ENCODE results near the gene LRMDA. TPM values are rescaled to one million over a fixed set of nuclear protein-coding genes. Genes with fewer than 3 reads are reported as not detected.

LRMDA gene
- total and polyA plus RNA-seq, 10 of the 15 experiments (the other 5 are each of a cell fraction or from before 2014, with no cell fraction given), result 0.07 to 0.54 (median 0.29) TPM; not detected in 4

DNA sequence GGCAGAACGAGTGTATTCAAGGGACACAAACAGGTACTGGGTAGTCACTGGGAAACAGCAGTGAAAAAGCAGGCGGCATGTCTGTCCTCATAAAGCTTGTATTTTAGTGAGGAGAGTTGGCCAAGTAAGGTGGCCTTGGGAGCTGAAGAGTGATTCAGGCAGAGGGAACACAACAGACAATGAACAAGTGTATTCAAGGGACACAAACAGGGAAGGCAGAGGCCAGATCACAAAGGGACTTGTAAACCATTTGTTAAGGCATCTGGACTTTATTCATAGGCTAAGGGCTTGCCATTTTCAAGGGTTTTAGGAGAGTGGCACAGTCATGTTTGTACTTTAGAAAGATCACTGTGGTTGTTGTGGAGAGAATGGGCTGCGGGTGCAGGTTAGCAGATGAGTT lies 49.0 kb downstream of the LRMDA start (continued):
- no peak for TF ChIP-seq RCOR1 (conservative IDR thresholded peaks at IDR 0.05; ENCODE audit: low read depth, low read length)
- no peak for TF ChIP-seq ESRRA (IDR thresholded peaks at IDR 0.05; ENCODE audit: low read length)
- TF ChIP-seq, protein P1, sequence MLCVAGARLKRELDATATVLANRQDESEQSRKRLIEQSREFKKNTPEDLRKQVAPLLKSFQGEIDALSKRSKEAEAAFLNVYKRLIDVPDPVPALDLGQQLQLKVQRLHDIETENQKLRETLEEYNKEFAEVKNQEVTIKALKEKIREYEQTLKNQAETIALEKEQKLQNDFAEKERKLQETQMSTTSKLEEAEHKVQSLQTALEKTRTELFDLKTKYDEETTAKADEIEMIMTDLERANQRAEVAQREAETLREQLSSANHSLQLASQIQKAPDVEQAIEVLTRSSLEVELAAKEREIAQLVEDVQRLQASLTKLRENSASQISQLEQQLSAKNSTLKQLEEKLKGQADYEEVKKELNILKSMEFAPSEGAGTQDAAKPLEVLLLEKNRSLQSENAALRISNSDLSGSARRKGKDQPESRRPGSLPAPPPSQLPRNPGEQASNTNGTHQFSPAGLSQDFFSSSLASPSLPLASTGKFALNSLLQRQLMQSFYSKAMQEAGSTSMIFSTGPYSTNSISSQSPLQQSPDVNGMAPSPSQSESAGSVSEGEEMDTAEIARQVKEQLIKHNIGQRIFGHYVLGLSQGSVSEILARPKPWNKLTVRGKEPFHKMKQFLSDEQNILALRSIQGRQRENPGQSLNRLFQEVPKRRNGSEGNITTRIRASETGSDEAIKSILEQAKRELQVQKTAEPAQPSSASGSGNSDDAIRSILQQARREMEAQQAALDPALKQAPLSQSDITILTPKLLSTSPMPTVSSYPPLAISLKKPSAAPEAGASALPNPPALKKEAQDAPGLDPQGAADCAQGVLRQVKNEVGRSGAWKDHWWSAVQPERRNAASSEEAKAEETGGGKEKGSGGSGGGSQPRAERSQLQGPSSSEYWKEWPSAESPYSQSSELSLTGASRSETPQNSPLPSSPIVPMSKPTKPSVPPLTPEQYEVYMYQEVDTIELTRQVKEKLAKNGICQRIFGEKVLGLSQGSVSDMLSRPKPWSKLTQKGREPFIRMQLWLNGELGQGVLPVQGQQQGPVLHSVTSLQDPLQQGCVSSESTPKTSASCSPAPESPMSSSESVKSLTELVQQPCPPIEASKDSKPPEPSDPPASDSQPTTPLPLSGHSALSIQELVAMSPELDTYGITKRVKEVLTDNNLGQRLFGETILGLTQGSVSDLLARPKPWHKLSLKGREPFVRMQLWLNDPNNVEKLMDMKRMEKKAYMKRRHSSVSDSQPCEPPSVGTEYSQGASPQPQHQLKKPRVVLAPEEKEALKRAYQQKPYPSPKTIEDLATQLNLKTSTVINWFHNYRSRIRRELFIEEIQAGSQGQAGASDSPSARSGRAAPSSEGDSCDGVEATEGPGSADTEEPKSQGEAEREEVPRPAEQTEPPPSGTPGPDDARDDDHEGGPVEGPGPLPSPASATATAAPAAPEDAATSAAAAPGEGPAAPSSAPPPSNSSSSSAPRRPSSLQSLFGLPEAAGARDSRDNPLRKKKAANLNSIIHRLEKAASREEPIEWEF (IDR thresholded peaks at IDR 0.05; ENCODE audit: insufficient replicate concordance, low read depth, low read length), result no peak
- TF ChIP-seq TAF1 (IDR thresholded peaks at IDR 0.05; ENCODE audit: borderline replicate concordance, low read depth, low read length), result no peak
- TF ChIP-seq, protein P2, sequence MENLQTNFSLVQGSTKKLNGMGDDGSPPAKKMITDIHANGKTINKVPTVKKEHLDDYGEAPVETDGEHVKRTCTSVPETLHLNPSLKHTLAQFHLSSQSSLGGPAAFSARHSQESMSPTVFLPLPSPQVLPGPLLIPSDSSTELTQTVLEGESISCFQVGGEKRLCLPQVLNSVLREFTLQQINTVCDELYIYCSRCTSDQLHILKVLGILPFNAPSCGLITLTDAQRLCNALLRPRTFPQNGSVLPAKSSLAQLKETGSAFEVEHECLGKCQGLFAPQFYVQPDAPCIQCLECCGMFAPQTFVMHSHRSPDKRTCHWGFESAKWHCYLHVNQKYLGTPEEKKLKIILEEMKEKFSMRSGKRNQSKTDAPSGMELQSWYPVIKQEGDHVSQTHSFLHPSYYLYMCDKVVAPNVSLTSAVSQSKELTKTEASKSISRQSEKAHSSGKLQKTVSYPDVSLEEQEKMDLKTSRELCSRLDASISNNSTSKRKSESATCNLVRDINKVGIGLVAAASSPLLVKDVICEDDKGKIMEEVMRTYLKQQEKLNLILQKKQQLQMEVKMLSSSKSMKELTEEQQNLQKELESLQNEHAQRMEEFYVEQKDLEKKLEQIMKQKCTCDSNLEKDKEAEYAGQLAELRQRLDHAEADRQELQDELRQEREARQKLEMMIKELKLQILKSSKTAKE (IDR thresholded peaks at IDR 0.05; ENCODE audit: low read depth, poor library complexity, severe bottlenecking), result no peak
- TF ChIP-seq MTA2 (IDR thresholded peaks at IDR 0.05; ENCODE audit: low read depth), result no peak
- no peak for TF ChIP-seq LARP7 (IDR thresholded peaks at IDR 0.05)
- no peak for TF ChIP-seq JUNB (IDR thresholded peaks at IDR 0.05)
- TF ChIP-seq, protein P3, sequence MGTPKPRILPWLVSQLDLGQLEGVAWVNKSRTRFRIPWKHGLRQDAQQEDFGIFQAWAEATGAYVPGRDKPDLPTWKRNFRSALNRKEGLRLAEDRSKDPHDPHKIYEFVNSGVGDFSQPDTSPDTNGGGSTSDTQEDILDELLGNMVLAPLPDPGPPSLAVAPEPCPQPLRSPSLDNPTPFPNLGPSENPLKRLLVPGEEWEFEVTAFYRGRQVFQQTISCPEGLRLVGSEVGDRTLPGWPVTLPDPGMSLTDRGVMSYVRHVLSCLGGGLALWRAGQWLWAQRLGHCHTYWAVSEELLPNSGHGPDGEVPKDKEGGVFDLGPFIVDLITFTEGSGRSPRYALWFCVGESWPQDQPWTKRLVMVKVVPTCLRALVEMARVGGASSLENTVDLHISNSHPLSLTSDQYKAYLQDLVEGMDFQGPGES (IDR thresholded peaks at IDR 0.05), result no peak

All from GM12878 (cell line).